ENCODE data around the gene TUFT1.
A peak's percentile ranks its signal among the peaks of the same experiment; 100 is the strongest.

The TUFT1 gene, protein sequence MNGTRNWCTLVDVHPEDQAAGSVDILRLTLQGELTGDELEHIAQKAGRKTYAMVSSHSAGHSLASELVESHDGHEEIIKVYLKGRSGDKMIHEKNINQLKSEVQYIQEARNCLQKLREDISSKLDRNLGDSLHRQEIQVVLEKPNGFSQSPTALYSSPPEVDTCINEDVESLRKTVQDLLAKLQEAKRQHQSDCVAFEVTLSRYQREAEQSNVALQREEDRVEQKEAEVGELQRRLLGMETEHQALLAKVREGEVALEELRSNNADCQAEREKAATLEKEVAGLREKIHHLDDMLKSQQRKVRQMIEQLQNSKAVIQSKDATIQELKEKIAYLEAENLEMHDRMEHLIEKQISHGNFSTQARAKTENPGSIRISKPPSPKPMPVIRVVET

GRCh38 chr1:151540021-151540981 is at the start of gene TUFT1:
TUFT1 (plus strand) TSS chr1:151540309; CDS start chr1:151540367, 58 bp downstream.
- CTCF ChIA-PET, result interaction anchor here (0.7 to 1.8 kb wide), 7 partner anchors 11 to 195 kb away, joined by 3 to 7 read pairs (median 3); partner anchors contain the start of gene CGN
- POLR2A ChIA-PET, result interaction anchor here (0.6 kb wide), 1 partner anchor 93 kb away, joined by 7 read pairs; no protein-coding TSS in a partner anchor
- TF ChIP-seq, protein P1, sequence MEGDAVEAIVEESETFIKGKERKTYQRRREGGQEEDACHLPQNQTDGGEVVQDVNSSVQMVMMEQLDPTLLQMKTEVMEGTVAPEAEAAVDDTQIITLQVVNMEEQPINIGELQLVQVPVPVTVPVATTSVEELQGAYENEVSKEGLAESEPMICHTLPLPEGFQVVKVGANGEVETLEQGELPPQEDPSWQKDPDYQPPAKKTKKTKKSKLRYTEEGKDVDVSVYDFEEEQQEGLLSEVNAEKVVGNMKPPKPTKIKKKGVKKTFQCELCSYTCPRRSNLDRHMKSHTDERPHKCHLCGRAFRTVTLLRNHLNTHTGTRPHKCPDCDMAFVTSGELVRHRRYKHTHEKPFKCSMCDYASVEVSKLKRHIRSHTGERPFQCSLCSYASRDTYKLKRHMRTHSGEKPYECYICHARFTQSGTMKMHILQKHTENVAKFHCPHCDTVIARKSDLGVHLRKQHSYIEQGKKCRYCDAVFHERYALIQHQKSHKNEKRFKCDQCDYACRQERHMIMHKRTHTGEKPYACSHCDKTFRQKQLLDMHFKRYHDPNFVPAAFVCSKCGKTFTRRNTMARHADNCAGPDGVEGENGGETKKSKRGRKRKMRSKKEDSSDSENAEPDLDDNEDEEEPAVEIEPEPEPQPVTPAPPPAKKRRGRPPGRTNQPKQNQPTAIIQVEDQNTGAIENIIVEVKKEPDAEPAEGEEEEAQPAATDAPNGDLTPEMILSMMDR (IDR thresholded peaks at IDR 0.05; ENCODE audit: control extremely low read depth, extremely low read depth, low read depth, missing control alignments), result no peak
- peak; percentile 92 for DNase-seq (ENCODE audit: extremely low spot score)

- POLR2A ChIA-PET, result interaction anchor here (0.7 kb wide), 1 partner anchor 181 kb away, joined by 4 read pairs; no protein-coding TSS in a partner anchor
- no peak for DNase-seq (ENCODE audit: extremely low spot score)
- TF ChIP-seq, protein P1 (IDR thresholded peaks at IDR 0.05; ENCODE audit: control extremely low read depth, extremely low read depth, low read depth, missing control alignments), result no peak
- CTCF ChIA-PET, result interaction anchor here (1.7 kb wide), 1 partner anchor 47 kb away, joined by 5 read pairs; no protein-coding TSS in a partner anchor
Observed at GRCh38 chr1:151491641-151492040, 48.5 kb upstream of the TUFT1 start.

DNA sequence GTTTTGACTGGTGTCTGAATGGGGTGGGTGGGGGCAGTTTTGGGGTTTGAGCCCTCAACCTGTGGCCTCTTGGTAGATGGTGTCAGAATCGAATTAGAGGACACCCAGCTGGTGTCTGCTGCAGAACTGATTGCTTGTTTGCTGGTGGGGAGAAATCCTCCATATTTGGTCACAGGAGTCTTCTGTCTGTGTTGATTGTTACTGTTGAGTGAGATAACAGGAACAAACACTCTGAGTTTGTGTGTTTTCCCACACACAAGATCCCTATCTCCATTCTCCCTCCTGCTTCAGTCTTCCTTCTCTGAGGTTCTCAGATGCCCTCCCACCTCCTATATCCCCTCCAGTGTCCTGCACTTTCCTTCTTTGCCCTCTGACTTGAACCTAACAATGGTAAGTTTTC is 48.0 kb upstream of the TUFT1 start:
- no peak for DNase-seq (ENCODE audit: extremely low spot score)
- CTCF ChIA-PET, result interaction anchor here (1.7 kb wide), 1 partner anchor 48 kb away, joined by 5 read pairs; no protein-coding TSS in a partner anchor
- TF ChIP-seq, protein P1 (IDR thresholded peaks at IDR 0.05; ENCODE audit: control extremely low read depth, extremely low read depth, low read depth, missing control alignments), result no peak
- POLR2A ChIA-PET, result interaction anchor here (0.7 kb wide), 1 partner anchor 181 kb away, joined by 4 read pairs; no protein-coding TSS in a partner anchor

GRCh38 chr1:151493042-151493441 is 47.1 kb upstream of the TUFT1 start:
- ChIA-PET POLR2A (no interaction called here), CTCF (interaction anchor here (1.7 to 2.5 kb wide), 3 partner anchors 9 to 49 kb away, joined by 5 to 12 read pairs (median 5); partner anchors contain the start of gene CGN)
- TF ChIP-seq, protein P1 (IDR thresholded peaks at IDR 0.05; ENCODE audit: control extremely low read depth, extremely low read depth, low read depth, missing control alignments), result no peak
- DNase-seq (ENCODE audit: extremely low spot score), result no peak

GRCh38 chr1:151494741-151495281 is 45.3 kb upstream of the TUFT1 start:
- POLR2A ChIA-PET, result interaction anchor here (0.8 kb wide), 1 partner anchor 19 kb away, joined by 3 read pairs; no protein-coding TSS in a partner anchor
- TF ChIP-seq, protein P1 (IDR thresholded peaks at IDR 0.05; ENCODE audit: control extremely low read depth, extremely low read depth, low read depth, missing control alignments), result no peak
- peak; percentile 41 for DNase-seq (ENCODE audit: extremely low spot score)
- CTCF ChIA-PET, result interaction anchor here (0.7 to 3.1 kb wide), 6 partner anchors 10 to 99 kb away, joined by 3 to 12 read pairs (median 4); partner anchors contain the start of gene CGN

Data from GM10248 (cell line).